ENCODE results near the gene SLC1A3.
A peak's percentile ranks its signal among the peaks of the same experiment; 100 is the strongest.
"Not testable (repeated sequence)": the region's sequence is repeated elsewhere in the genome, so short reads cannot be mapped to it uniquely, and the experiment has no call there.

The SLC1A3 gene

DNA sequence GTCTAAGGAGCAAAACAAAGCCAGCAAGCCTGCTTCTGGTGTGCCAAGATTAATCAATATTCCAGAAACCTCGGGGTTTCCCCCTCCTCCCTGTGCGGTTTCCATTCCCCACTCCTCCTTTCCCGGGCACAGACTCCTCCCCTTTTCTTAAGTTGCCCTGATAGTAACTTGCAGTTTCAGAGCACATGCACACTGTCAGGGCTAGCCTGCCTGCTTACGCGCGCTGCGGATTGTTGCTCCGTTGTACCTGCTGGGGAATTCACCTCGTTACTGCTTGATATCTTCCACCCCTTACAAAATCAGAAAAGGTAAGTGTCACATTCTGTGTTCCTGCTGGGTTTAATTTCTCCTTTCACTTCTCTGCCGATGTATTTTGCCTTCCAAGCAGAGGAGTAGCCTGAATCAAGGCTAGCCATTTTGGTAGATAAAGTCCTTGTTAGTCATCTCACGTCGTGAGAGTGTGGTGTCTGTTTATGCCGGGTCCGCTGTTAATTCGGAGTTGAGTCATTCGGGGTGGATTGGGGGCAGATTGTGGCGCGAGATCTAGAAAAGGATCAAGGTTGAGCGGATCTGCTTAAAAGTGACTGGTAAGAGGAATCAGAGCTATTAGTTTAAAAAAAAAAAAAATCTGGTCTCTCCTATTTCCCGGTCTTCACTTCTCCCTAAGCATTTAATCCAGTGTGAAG is at the start of gene SLC1A3:
TSS of gene SLC1A3 (plus strand) at position 179 of the 686 bp plus-strand sequence. CDS start 1,818 bp downstream, outside the sequence.
- DNase-seq = peak in 50 of 56 donors; percentile 27 to 87 (median 66)

DNA sequence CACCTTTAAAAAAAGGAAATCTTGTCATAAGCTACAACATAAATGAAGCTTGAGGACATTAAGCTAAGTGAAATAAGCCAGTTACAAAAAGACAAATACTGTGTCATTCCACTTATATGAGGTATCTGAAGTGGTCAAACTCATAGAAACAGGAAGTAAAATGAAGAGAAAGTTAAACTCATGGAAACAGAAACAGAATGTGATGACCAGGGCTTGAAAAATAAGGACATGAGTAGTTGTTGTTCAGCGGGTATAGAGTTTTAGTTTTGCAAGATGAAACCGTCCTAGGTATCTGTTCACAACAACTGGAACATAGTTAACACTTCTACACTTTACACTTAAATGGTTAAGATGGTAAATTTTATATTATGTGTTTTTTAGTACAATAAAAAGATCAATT is 47.8 kb upstream of the SLC1A3 start:
- DNase-seq = no peak

GRCh38 chr5:36561601-36562000 is 44.8 kb upstream of the SLC1A3 start:
- DNase-seq = no peak

DNA sequence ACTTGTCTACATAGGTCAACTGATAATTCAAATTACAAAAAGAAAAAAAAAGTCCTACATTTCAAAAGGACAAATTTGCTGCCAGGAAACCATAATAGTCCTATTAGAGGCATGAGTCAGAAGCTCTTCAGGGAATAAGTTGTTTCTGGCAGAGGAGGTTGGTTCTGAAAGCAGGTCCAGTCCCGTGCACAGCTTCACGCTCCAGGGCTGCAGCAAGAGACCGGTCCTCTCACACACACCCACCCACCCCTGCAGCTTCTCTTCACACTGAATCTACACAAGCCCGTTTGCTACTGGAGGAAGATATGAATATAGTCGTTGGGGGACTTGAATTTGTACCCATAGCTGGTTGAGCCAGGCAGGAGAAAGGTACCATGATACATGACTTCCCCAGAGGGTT is 36.9 kb upstream of the SLC1A3 start:
- DNase-seq = peak in 2 of 56 donors; percentile 8 to 13

GRCh38 chr5:36570301-36571095 is 35.9 kb upstream of the SLC1A3 start:
- no peak for DNase-seq

- no peak for DNase-seq
Measured at GRCh38 chr5:36571401-36572042, 34.9 kb upstream of the SLC1A3 start.

- no peak for DNase-seq
Measured at GRCh38 chr5:36573438-36573837, 33.0 kb upstream of the SLC1A3 start.

DNA sequence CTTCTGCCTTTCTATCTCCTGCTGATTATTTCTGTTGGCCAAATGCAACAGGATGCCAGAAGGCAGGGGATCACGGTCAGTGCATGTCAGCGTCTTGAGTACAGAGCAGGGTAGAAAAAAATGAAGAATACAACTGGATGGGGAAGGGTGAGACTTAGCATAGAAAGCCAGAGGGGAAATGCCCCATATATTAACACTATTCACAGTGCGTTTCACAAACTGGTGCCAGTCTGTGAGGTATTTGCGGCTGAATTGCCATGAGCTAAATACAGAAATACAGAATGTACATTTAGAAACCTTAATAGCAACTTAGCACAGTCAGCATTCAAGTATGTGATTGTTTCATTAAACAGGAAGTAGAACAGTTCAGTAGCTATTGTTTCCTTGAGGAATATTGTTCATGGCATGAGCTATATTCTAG is 31.0 kb upstream of the SLC1A3 start:
- no peak for DNase-seq

- DNase-seq = no peak
Measured at GRCh38 chr5:36576721-36577120, 29.7 kb upstream of the SLC1A3 start.

- not testable (repeated sequence) for DNase-seq
Measured at GRCh38 chr5:36579858-36580257, 26.5 kb upstream of the SLC1A3 start.

- DNase-seq = no peak
Measured at GRCh38 chr5:36581070-36581469, 25.3 kb upstream of the SLC1A3 start.

- peak in 9 of 56 donors; percentile 11 to 45 (median 23) for DNase-seq
Measured at GRCh38 chr5:36584009-36584875, 22.2 kb upstream of the SLC1A3 start.

- no peak for DNase-seq
Measured at GRCh38 chr5:36585701-36586100, 20.7 kb upstream of the SLC1A3 start.

DNA sequence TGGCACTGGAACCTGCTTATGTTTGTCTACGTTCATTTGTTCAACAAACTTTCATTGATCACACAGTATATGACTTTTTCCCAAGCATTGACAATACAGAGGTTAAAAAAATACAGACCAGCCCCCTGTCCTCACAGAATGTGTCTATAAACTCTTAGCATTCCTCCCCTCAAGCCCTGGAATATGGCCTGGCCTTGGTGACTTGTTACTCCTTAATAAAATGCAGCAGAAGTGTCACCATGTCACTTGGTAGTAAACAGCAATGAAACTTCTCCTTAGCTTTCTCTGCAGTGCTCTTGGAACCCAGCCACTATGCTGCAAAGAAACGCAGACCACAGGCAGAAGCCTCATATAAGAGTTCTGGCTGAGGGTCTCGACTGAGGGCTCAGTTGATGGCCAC is 19.1 kb upstream of the SLC1A3 start:
- no peak for DNase-seq

DNA sequence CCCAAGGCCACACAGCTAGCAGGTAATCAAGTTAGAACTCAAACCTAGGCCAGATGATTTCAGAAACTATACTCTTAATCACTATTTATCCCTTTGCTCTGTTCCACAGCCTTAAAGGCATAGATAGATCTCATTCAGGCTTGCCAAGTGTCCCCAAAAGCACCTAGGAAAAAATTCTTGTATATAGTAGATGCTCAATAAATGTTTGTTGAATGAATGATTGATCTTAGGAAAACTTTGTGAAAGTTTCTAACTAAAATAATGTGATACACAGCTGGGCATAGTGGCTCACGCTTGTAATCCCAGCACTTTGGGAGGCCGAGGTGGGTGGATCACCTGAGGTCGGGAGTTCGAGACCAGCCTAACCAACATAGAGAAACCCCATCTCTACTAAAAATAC is 16.7 kb upstream of the SLC1A3 start:
- not testable (repeated sequence) for DNase-seq

DNA sequence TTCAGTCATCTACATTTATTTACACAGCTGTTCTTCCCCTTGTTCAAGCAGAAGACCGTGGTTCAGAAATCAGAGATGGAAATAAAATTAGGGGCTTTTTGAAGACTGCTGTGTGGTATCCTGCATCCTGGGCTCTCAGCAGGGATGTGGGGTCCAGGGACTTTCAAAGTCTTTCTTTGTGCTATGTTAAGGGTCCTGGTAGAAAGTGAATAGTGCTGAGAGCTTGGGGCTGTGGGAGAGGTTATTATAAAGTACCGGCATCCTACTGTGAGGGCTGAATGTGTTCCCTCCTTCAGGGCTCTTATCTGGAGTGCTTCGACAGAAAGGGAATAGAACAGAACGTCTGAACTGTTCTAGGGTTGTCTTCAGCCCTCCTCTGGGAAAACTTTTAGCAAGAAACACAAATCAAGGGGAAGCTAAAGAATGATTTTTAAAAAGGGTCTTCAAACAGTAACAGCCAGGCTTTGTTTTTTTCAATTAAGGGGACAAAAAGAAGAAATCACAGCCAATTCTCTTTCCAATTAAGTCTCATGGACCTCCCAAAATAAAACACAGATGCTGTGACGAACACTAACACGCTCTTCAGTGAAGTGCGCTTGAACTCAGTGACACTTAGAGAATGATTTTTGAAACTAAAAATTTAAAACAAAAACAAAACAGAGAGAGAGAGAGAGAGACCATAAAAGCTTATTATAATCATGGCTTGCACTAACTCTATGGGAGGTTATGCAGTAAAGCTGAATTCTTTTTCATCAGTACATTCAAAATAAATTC is 15.7 kb upstream of the SLC1A3 start:
- DNase-seq = no peak

GRCh38 chr5:36593867-36594266 is 12.5 kb upstream of the SLC1A3 start:
- no peak for DNase-seq

DNA sequence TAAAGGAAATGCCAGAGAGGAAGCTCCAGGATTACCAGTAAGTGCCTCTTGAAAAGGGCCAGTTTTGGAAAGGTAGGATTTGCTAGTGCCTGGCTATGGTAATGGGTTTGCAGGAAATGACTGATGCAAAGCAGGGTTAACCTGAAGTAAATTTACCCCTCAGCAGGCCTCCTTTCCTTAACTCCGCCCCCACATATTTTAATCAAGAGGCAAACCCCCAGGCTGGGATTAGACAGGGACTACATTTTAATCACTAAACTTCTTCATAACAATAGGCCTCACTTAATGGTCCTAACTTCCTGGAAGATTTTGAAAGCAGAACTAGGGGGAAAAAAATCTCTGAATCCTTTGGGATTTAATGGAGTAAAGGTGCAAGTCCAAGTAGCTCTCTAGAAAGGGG is 10.2 kb upstream of the SLC1A3 start:
- DNase-seq = no peak

GRCh38 chr5:36596756-36597155 is 9.7 kb upstream of the SLC1A3 start:
- DNase-seq = no peak

GRCh38 chr5:36598045-36598444 is 8.4 kb upstream of the SLC1A3 start:
- no peak for DNase-seq

Measured in amygdala (tissue), 56 donors.